GM18858 (cell line): ENCODE results near the gene CXCL17.

Source experiments
- ATAC-seq: cut with Tn5 transposase; IDR thresholded peaks from one replicate; pipeline ENCODE4 v1.9.1; 2021; ENCODE audit not compliant: unreplicated experiment

Gene CXCL17

GRCh38 chr19:42424712-42425131, 18.0 kb downstream of the CXCL17 start:
- no peak for ATAC-seq

- ATAC-seq, result no peak
Measured at GRCh38 chr19:42424345-42424707, 18.4 kb downstream of the CXCL17 start.

GRCh38 chr19:42423462-42424344, 19.0 kb downstream of the CXCL17 start:
- peak; percentile 70 for ATAC-seq

- peak; percentile 10 for ATAC-seq
Measured at GRCh38 chr19:42422901-42423461, 19.8 kb downstream of the CXCL17 start.

- ATAC-seq, result no peak
Measured at GRCh38 chr19:42422092-42422900, 20.4 kb downstream of the CXCL17 start.

- ATAC-seq, result no peak
Measured at GRCh38 chr19:42421591-42422031, 21.1 kb downstream of the CXCL17 start.

- ATAC-seq, result no peak
Measured at GRCh38 chr19:42421101-42421500, 21.6 kb downstream of the CXCL17 start.

GRCh38 chr19:42420055-42420544, 22.6 kb downstream of the CXCL17 start:
- no peak for ATAC-seq

- ATAC-seq, result no peak
Measured at GRCh38 chr19:42419309-42419708, 23.4 kb downstream of the CXCL17 start.

GRCh38 chr19:42412661-42413076, 30.1 kb downstream of the CXCL17 start:
- ATAC-seq, result no peak

- ATAC-seq, result no peak
Measured at GRCh38 chr19:42412227-42412626, 30.5 kb downstream of the CXCL17 start.

GRCh38 chr19:42411581-42412178, 31.1 kb downstream of the CXCL17 start:
- no peak for ATAC-seq

GRCh38 chr19:42410371-42410770, 32.4 kb downstream of the CXCL17 start:
- ATAC-seq, result no peak

GRCh38 chr19:42409477-42409876, 33.3 kb downstream of the CXCL17 start:
- no peak for ATAC-seq

GRCh38 chr19:42407816-42408175, 35.0 kb downstream of the CXCL17 start:
- ATAC-seq, result no peak

- no peak for ATAC-seq
Measured at GRCh38 chr19:42407085-42407815, 35.5 kb downstream of the CXCL17 start.

- ATAC-seq, result no peak
Measured at GRCh38 chr19:42406111-42406510, 36.6 kb downstream of the CXCL17 start.

- no peak for ATAC-seq
Measured at GRCh38 chr19:42403586-42403985, 39.2 kb downstream of the CXCL17 start.

GRCh38 chr19:42402376-42403116, 40.2 kb downstream of the CXCL17 start:
- no peak for ATAC-seq
